ENCODE results near the gene ROBO4.

DNA sequence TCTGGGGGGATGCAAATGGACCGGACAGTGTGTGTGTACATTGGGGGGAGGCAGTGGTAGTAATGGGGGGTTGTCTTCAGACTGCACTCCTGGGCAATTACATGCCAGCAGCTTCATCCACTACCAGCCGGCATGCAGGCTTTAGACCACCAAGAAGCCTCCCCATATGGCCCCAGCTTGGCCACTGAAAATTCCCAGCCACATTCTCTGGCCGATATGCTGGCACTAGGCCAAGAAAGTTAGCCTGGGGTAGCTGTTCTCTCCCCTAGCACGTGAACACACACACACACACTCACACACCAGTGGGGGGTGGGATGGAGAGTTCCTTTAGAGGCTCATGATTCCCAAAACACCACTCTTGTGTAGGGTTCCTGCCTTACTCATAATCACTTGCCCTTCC lies 36.0 kb downstream of the ROBO4 start:
- no peak for TF ChIP-seq ZFP82 (CRISPR knock-in tag; IDR thresholded peaks at IDR 0.05; ENCODE audit: borderline replicate concordance)
- TF ChIP-seq YY1 (IDR thresholded peaks at IDR 0.05; ENCODE audit: insufficient read depth, insufficient replicate concordance, low read depth, low read length): no peak

All from HepG2 (cell line).